ENCODE data around the gene SLC51B.
"Not testable (repeated sequence)": the region's sequence is repeated elsewhere in the genome, so short reads cannot be mapped to it uniquely, and the experiment has no call there.

Gene SLC51B

DNA sequence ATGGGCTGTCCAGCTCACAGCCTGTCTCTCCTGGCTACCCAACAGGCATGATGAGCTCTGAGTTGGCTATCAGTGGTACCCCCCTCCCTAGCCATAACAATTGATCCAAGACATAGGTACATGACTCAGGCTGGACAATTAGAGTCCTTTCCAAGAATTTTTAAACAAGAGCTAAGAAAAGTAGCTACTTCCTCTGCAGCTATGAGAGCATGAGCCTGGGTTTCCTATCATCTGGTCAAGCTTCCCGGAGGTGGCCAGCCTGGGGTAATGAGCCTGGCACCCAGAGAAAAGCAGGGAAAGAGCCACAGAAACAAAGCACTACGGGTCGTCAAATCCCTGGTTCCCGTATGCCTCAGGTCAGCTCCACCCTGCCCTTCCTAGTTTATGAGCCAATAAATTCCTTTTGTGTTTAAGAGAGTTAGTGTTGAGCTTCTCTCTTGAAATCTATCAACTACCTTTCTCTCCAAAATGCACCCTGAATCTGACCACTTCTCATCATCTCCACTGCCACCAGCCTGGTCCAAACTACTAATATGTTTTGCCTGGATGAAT, 2.3 kb upstream of the SLC51B start:
- DNase-seq: no peak

DNA sequence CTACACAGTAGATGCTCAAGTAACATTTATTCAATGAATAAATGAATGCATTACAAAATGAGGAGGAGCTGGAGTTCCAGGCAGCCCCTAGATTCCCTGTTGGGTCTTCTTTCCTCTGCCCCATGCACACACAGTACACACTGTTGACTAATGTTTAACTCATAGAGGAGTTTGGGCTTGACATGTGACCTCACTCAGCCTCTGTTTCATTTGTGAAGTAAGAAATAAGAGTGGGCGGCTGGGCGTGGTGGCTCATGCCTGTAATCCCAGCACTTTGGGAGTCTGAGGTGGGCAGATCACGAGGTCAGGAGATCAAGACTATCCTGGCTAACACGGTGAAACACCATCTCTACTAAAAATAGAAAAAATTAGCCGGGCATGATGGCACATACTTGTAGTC, 969 bp upstream of the SLC51B start:
- not testable (repeated sequence) for DNase-seq

DNA sequence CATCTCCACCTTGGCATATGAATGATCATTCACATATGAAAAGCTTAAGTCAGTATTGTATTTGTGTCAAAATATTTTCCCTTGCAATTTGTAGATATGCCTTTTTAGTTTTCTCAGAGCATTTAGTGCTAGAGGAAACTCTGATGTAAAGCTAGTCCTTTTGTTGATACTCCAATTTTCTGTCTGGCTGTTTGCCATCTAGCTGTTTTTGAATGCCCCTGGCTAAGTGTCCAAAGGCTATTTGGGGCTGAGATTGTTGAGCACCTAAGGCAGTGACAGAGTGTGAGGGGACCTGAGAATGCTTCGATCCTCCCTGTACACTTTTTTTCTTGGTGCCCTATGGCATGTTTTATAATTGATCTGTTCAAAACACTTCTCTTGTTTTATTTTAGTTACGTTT, 3.1 kb downstream of the SLC51B start:
- peak; percentile 8 for DNase-seq

DNA sequence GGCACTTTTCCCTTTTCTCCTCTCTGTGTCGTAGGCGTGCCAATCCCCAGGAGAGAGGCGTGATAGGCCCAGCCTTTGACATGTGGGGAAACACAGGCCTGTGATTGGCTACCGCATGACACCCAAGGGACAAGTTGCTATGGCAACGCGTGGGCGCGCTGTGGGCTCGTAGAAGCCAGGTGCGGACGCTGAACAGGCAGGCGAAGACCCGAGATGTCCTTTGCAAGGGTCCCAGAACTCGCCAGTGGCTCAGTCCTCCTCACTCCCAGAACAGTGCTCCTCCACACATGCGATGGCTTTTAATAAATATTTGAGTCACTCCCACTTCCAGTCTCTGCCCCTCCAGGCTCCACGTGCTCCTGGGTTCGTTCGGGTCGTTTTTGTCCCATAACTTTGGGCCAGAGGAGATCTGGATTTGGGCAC, 4.2 kb downstream of the SLC51B start:
- peak; percentile 100 for DNase-seq

DNA sequence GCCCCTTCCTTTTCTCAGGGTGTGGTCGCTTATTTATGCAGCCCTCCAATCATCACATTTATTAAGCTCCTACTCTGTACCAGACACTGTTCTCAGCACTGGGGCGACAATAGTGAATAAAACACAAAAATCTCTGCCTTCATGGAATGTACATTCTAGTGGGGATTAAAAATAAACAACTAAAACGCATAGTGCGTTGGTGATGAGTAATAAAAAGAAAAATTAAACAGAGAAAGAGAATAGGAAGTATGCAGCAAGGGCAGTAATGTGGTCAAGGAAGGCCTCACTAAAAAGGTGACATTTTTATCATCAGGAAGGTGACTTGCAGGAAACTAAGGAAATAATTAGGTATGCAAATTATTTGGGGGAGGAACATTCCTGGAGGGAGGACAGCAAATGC, 5.1 kb downstream of the SLC51B start:
- DNase-seq: no peak

DNA sequence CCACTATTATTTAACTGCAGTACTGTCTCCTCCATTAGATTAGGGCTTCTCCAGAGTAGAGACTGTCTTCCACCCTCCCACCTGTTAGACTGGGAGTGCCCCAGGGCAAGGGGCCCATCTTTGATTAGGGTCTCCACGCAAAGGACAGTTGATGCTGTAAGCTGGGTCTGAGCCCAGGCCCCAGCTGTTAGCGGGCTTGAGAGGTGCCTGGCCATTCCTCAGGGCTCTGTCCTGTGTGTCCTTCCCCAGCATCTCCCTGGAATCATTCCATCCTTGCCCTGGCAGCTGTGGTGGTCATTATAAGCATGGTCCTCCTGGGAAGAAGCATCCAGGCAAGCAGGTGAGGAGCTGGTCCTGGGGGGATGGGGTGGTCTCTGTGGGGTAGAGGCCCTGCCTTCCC, 6.1 kb downstream of the SLC51B start:
- no peak for DNase-seq

DNA sequence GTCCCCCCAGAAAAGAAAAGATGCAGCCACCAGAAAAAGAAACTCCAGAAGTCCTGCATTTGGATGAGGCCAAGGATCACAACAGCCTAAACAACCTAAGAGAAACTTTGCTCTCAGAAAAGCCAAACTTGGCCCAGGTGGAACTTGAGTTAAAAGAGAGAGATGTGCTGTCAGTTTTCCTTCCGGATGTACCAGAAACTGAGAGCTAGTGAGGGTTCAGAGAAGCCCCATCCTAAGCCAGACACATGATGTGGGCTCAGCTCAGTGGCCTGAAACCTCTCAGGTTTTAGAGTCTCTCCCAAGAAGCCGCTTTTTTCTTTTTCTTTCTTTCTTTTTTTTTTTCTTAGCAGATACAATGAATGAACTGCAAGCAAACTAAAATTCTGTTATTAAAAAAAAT, 7.8 kb downstream of the SLC51B start:
- no peak for DNase-seq

DNA sequence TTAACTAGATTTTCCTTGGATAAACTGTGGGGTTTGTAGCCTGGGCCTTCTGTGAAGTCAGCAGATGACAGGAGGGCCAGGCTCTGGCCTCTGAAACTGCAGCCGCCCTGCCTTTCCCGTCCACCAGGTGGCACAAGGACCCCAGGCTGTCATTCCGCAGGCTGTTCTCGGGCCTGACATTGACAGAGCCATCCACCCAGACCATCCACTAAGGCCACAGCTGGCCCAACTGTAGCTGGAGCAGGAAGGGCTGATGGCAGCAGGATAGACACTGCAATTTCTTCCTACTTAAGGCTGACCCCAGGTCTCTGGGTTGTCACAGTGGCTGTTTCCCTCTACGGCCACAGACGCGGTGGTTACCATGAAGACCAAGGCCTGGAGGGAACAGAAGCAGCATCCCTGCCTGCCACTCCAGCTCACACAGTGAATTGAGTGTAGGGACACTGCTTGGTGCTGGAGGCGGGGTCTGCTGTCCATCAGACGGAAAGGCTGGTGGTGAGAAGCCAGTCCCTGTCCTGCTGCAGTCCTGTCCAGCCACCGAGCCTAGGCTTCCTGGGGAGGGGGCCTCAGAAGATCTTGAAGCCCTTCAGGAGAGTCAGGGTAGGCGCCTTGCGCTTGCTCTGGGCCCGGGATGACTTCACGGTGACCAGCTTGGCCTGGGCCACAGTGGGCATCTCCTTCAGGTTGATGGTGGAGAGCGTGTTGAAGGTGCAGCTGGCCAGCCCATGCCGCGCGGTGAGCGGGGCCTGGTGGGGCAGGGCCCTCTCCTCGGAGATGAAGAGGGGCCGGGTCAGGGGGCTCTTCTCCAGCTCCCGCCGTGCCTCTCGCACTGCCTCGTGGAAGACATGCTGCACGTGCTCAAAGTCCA, 9.4 kb downstream of the SLC51B start:
- DNase-seq: peak; percentile 40

DNA sequence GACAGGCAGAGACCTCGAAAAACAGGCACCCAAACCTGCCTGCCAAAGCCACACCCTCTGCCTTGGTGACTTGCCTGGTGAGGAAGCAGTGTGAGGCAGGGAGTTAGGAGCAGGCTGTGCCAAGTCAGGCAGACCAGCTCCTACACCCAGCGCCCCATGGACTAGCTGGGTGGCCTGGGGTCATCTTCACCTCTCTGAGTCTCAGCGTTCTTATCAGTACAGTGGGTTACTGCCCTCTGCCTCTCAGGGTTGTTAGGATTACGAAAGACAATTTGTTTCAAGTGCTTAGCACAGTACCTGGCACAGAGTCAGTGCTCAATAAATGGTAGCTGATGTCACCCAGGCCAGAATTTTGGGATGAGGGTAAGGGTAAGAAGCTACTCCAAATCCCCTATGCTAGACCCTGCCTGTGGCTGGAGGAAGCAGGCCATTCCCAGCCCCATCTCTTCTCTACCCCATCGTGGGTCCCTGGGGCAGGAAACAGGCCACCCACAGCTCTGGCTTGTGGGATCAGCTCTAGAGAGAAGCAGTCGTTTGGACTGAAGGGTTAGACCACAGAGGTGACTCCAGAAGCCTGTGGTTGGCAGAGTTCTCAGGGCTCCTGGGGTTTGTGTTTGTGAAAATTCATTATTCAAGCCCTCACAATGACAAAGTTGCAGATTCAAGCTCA, 10.1 kb downstream of the SLC51B start:
- DNase-seq: no peak

DNA sequence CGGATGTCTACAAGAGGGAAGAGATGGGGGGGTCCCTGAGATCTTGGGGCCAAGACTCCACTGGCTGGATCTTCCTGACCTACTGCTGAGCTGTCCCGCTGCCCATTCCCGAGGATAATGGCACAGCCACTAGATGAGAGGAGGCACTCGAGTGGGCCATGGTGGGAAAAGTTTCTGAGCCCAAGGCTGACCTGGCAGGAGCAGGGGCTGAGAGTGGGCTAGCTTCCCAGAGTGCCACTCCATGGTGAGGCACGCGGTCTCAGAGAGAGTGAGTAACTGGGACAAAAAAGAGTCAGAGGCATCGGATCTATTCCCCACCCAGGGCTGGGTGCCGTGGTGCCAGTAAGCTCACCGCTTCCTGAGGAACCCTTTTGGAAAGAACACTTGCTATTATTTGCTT, 10.9 kb downstream of the SLC51B start:
- no peak for DNase-seq

DNA sequence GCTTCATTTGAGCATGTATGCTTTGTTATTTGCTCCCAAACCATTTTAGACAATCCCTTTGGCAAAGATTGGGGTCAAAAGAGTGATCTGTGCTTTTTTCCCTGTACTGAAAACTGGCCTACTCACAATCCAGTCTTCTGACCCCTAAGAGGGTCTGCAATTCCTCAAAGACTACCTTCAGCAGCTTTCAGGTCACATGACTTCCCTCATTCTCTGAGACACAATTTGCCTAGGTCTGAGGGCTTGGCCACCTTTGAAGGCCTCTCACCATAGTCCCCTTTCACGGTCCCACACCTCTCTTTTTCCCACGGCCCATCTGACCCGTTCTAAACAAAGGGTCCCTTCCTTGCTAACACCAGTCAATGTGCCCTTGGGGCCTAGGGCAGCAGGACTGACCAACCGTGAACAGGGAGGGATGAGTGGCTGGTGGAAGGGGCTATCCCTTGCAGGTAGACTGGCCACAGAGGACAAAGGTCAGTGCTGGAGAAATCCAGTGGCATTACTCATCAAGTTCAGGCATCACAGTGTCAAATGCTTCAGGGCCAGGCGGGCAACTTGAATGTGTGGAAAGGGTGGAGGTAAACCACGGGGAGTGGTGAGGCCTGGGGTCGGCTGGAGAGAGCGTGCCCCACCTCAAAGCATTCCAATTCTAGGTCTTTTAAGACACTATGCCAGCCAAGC, 11.8 kb downstream of the SLC51B start:
- no peak for DNase-seq

DNA sequence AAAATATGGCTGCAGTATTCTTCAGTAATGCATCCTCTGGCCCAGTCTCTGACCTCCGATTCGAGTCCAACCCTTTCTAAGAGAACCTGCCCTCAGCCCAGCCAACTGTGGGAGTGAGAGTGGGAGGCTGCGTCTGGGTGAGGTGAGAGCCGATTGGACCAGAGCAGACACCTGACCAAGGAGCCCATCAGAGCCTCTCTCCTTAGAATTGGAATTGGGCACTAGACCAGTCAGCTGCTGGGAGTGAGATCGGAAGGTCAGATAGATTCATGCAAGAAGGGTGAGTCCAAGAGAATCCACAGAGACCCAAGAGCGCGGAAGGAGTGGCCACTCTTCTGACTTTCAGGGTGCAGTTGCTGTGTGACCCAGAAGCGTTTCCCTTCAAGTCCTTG, 12.4 kb downstream of the SLC51B start:
- no peak for DNase-seq

DNA sequence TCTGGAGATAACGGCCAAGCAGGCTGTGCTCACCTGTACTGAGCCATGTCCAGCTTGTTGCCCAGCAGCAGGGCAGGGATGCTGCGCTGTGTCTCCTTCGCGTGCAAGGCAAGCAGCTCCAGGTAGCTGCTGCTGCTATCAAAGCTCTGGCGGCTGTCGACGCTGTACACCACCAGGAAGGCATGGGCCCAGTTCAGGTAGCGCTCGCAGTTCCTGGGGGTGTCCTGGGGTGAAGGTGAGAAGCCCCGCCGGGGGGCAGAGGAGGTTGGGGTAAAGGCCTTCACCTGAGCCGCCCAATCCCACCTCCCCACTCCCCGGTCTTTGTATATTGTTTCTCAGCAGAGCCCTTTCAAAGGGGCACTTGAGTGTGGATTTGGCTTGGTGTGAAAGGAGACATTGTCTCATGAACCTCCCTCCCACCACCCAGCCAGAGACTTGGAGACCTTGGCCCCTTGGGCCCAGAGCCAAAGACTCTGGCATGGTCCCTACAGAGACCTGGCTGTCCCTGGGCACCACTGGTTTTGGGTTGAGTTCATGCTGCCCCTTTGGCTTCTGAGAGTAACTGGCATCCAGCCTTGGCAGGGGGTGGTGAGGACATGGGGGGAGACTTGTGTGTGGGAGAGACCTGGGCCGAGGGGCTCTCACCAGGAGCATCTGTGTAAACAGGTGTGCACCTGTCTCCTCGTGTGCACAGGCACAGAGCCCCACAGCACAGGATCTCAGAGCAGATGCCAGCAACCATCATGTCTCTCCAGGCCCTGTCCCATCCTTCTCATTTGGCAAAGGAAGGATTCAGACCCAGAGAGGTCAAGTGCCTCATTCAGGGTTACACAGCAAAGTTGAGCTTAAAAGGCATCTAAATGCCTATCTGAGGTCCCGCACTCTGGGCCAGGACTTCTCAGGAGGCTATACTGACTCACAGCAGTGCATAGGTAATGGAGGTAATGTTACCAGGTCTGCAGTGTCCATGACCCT, 13.5 kb downstream of the SLC51B start:
- DNase-seq: no peak

DNA sequence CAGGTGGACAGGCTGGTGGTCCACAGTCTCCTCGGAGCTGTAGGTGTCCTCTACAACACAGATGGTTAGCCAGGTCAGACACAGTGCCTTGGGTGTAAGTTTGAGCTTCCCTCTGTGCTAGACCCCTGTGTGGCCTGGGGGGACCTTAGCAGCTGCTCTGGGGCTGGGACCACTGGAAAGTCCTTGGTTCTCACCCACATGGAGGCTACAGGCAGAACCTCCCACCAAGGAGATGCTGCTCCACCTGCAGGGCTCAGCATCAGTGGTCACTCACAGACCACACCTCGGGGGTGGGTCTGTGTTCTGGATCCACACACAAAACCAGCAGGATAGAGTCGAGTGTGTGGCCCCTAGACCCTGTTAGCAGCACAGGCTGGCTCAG, 14.2 kb downstream of the SLC51B start:
- DNase-seq: no peak

DNA sequence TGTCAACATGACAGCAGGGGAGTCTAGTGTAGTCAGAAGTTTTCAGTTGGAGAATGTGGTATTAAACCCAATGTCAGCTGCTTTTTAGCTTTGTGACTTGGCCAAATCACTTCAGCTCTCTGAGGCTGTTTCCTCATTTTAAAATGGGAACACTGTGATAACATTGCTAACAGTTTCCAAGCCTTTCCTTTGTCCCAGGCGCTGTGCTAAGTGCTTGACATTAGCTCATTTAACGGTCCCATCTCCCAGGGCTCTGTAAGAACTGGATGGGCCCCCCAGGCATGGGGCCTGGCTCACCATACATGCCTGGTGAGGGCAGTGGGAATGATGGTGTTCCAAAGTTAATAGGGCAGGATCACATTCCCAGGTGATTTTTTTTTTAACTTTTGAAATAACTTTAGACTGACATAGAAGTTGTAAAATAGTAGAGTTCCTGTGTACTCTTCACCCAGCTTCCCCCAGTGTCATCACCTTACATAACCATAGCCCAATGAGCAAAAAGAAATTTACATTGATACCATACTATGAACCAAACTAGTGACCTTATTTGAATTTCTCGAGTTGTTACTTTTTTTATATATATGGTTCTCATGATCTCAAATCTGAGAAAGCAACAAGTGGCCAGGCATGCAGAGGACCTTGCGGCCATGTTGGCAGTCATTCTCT, 14.9 kb downstream of the SLC51B start:
- DNase-seq: no peak

DNA sequence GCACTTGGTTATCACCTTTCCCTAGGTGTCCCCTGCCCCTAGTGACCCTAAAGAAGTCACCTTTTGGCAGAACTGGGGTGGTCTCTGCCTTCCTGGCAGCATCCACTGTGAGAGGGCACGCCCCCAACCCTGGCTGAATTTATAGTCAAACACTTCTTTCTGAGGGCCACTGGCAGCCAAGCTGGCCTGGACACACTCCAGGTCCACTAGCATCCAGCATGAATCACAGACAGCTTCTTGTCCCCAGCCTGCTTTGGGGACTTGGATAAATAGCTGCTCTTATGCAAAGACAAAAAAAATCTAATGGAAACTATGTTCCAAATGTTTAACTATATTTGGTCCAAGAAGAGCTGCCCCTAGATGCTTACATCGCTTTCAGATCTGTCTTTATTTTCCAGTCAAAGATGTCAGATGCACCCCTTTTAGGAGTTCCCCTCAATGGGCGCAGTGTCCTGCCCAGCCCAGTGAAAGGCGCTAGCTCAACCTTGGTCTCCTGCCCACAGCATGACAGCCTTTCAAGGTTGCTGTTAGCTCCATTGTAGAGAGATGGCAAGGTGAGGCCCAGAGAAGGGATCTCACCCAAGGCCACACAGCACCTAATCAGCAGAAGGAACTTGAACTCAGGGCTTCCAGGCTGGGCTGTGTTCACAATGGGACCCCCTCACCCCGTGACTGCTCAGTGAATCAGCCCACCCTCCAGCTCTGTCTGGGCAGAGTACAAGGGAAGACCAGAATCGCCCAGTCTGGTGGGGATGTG, 15.6 kb downstream of the SLC51B start:
- no peak for DNase-seq

DNA sequence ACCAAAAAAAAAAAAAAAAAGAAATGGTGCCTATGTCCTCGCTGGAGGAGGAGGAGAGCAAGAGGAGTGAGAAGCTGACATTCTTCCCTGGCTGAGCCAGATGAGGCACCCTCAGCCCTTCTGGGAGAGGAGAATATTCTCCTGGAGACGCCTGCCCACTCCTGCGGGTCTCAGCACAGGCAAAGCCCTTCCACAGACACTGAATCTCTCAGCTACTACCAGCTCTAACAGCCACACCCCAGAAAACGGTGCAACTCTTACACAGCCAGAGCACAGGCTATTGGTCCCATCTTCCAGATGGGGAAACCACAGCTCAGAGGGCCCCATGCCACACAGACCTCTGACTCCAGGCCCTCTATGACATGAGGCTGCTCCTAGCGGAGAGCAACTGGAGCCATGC, 16.9 kb downstream of the SLC51B start:
- no peak for DNase-seq

DNA sequence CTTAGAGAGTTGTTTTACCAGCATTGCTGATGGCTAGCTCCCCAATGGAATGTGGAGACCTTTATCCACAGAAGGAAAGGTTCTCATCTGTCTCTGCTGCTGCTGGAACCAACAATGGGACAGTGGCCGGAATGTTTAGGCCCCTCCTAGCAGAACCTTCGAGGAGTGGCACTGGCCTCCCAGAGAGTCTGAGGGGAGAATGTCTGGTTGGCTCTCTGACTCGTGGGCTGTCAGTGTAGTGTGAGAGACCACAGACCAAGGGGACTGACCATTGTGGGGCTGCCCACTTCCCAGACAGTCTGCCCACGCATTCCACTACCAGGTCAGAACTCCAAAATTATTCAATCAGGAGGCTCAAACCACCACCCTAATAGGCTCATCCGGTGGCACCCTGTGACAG, 17.5 kb downstream of the SLC51B start:
- no peak for DNase-seq

DNA sequence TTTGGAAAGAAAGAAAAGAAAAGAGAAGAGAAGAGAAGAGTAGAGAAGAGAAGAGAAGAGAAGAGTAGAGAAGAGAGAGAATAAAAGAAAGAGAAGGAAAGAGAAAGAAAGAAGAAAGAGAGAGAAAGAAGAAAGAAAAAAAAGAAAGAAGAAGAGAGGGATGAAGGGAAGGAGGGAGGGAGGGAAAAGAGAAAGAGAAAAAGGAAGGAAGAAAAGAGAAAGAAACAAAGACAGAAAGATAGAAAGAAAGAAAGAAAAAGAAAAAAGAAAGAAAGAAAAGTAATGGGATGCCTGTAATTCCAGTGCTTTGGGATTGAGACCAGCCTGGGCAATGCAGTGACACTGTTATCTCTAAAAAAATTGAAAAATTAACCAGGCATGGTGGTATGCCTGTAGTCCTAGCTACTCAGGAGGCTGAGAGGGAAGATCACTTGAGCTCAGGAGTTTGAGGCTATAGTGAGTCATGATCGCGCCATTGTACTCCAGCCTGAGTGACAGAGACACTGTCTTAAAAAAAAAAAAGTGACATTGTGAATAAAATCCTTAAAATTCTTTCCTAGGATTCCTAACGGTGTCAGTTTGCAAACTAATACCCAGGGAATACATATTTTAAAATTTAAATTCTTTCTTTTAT, 20.9 kb downstream of the SLC51B start:
- no peak for DNase-seq

DNA sequence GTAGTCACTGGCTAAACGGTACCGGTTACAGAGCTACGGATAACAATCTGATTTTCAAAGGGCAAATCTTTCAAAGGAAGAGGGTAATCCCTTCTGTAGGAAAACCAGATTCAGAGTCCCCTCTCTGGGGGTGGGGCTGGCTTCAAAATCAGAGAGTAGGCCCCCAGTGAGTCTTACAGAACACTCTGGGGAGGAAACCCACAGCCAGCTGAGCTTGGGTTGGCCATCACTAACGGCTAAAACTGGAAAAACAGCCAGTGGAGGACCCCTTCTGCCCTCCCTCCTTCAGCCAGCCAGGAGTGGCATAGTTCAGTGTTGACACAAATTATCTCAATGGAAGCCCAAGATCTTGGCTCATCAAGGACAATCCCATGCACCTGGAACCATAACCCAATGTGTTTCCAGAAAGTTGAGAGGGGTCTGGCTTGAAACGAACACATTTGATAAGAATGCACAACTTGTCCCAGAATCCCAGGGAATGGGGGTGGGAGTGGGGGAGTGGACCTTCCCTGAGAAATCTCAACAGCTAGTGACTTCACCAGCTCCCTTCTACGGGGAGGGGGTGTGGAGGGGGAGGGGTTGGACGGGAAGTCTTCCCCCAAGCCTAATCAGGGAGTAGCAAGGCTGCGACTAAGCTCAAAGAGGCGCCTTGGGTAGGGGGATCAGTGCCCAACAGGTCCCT, 21.6 kb downstream of the SLC51B start:
- no peak for DNase-seq

All from NCI-H1105 (cell line).